Adrenal gland (tissue), 12 donors: ENCODE results near the gene WNT7A. TPM values are rescaled to one million over a fixed set of nuclear protein-coding genes. Genes with fewer than 3 reads are reported as not detected.

ENCODE experiments used
- DNase-seq, 7 donors: peaks; one replicate each; pipeline ENCODE4 v3.0.0-alpha.2; 2019 to 2020
- H3K27ac ChIP-seq, 5 donors: fragments of 200-600 bp; sonication (generic) in 4 of 5; 1 replicate in 3 of 5; 2 replicates in 2 of 5; pipeline versions ENCODE4 v1.5.1 to v1.8.0; 2016 to 2020; ENCODE audit warnings: mild to moderate bottlenecking in 1 of 5
- H3K27me3 ChIP-seq: fragments of 200-600 bp; 2 replicates; pipeline ENCODE4 v1.8.0; 2021
- H3K36me3 ChIP-seq, 2 donors: fragments of 200-600 bp; replicated peaks in 1 of 2; 1 replicate in 1 of 2; 2 replicates in 1 of 2; pipeline versions ENCODE4 v1.5.1 to v1.8.0; 2018 to 2022
- H3K4me1 ChIP-seq, 2 donors: fragments of 200-600 bp; replicated peaks in 1 of 2; 1 replicate in 1 of 2; 2 replicates in 1 of 2; pipeline versions ENCODE4 v1.5.1 to v1.8.0; 2018 to 2021
- H3K4me3 ChIP-seq, 4 donors: fragments of 200-600 bp; sonication (generic) in 3 of 4; one replicate each; pipeline ENCODE4 v1.5.1; 2016 to 2018
- H3K9me3 ChIP-seq, 3 donors: fragments of 200-600 bp; sonication (generic) in 1 of 3; replicated peaks in 1 of 3; 1 replicate in 2 of 3; 2 replicates in 1 of 3; pipeline versions ENCODE4 v1.5.1 to v1.8.0; 2016 to 2021
- POLR2A ChIP-seq, 2 donors: fragments of 450-650 bp; IDR thresholded peaks; one replicate each; pipeline ENCODE4 v1.6.1; 2017; ENCODE audit warnings: antibody characterized with exemption in 2 of 2, mild to moderate bottlenecking in 2 of 2, moderate library complexity in 1 of 2
- WGBS, 4 donors: extraction: QIAGEN DNeasy Blood & Tissue Kit in 2 of 4; methylation state at CpG; one replicate each; pipeline versions ENCODE4 v1.1.5 to v1.1.7; 2013 to 2017; 5-methylcytosine and 5-hydroxymethylcytosine counted together
- intact Hi-C, 2 donors: fragments of 100-400 bp; cut with DNase I; formaldehyde crosslinking; loops; one replicate each; pipeline versions ENCODE4 v1.14.1 to v1.15.0; 2022 to 2023
- polyA plus RNA-seq, 3 donors: library from polyadenylated mRNA; stranded (reverse); fragments of 200-250 nt in 2 of 3; fragments of 350-450 nt in 1 of 3; fragmentation: Illumina TruSeq in 1 of 3; extraction: RNeasy Lipid Tissue Mini Kit (QIAGEN cat#74804) in 1 of 3; gene quantifications; one replicate each; pipeline ENCODE4 v1.2.3, GENCODE V29; 2013 to 2014
- total RNA-seq, 9 donors: library from RNA; depleted of rRNA in 4 of 9; stranded (reverse); fragments of >200 nt in 4 of 9; fragments of 120-200 nt in 1 of 9; fragmentation: NEBNext Ultra II Directional in 1 of 9; extraction: Animal tissue kit (Norgen Biotek cat#: 25700) in 1 of 9; gene quantifications; one replicate each; pipeline versions ENCODE4 v1.1.0 to v1.2.4, GENCODE V29; 2013 to 2023
- TF ChIP-seq, protein P1 (sequence below), 6 experiments: fragments of 450-650 bp in 4 of 6; fragments of 200-600 bp in 2 of 6; sonication (generic) in 1 of 6; IDR thresholded peaks; 1 replicate in 5 of 6; 2 replicates in 1 of 6; pipeline versions ENCODE4 v1.5.1 to v1.8.0; 2016 to 2021; ENCODE audit warnings: antibody characterized with exemption in 6 of 6, mild to moderate bottlenecking in 2 of 6, moderate library complexity in 1 of 6
- donor health status: healthy with polysubstance abuse.
- donor health status: Bipolar disorder and iron deficiency.
- donor health status: DM: yes; HTN: yes; CAD: no.
- donor health status: DM: no; HTN: no; CAD: no.
- donor health status: DM: no; HTN: no; CAD: no.
- donor health status: DM: yes; HTN: yes; CAD: no.

WNT7A gene
- total and polyA plus RNA-seq, 12 donors = under 0.01 TPM; not detected in 11

DNA sequence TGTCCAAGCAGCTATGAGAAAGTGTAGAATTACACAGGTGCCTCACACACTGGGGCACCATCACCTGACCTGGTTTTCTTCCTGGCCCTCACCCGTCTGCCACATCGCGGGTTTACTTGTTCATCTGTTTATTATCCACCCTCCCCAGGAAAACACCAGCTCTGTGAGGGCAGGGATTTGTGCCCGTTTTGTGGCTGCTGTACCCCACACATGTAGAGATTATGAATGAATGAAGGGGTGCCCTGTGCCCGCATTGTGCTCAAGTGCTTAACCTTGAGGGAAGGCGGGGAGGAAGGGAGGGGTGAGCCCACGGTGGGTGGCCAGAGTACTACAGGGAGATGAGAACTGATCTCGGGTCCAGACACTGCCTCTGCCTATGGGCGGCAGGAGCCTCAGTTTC, 108.4 kb downstream of the WNT7A start:
- H3K27ac ChIP-seq = no peak overlapping the region
- H3K36me3 ChIP-seq = no peaks in the 10 kb centered on the region
- intact Hi-C loops = no loop called here
- DNase-seq = peak in 1 of 7 donors; percentile 14
- no peaks in the 10 kb centered on the region for H3K27me3 ChIP-seq
- no peak overlapping the region for H3K4me3 ChIP-seq
- no peaks in the 10 kb centered on the region for H3K9me3 ChIP-seq
- TF ChIP-seq POLR2A (IDR thresholded peaks at IDR 0.05) = no peak
- TF ChIP-seq, protein P1, sequence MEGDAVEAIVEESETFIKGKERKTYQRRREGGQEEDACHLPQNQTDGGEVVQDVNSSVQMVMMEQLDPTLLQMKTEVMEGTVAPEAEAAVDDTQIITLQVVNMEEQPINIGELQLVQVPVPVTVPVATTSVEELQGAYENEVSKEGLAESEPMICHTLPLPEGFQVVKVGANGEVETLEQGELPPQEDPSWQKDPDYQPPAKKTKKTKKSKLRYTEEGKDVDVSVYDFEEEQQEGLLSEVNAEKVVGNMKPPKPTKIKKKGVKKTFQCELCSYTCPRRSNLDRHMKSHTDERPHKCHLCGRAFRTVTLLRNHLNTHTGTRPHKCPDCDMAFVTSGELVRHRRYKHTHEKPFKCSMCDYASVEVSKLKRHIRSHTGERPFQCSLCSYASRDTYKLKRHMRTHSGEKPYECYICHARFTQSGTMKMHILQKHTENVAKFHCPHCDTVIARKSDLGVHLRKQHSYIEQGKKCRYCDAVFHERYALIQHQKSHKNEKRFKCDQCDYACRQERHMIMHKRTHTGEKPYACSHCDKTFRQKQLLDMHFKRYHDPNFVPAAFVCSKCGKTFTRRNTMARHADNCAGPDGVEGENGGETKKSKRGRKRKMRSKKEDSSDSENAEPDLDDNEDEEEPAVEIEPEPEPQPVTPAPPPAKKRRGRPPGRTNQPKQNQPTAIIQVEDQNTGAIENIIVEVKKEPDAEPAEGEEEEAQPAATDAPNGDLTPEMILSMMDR (IDR thresholded peaks at IDR 0.05) = no peak
- no peaks in the 10 kb centered on the region for H3K4me1 ChIP-seq
- WGBS, 4 donors = 71 to 76% (median 71%) methylated on average over 9 of the region's 9 CpGs

DNA sequence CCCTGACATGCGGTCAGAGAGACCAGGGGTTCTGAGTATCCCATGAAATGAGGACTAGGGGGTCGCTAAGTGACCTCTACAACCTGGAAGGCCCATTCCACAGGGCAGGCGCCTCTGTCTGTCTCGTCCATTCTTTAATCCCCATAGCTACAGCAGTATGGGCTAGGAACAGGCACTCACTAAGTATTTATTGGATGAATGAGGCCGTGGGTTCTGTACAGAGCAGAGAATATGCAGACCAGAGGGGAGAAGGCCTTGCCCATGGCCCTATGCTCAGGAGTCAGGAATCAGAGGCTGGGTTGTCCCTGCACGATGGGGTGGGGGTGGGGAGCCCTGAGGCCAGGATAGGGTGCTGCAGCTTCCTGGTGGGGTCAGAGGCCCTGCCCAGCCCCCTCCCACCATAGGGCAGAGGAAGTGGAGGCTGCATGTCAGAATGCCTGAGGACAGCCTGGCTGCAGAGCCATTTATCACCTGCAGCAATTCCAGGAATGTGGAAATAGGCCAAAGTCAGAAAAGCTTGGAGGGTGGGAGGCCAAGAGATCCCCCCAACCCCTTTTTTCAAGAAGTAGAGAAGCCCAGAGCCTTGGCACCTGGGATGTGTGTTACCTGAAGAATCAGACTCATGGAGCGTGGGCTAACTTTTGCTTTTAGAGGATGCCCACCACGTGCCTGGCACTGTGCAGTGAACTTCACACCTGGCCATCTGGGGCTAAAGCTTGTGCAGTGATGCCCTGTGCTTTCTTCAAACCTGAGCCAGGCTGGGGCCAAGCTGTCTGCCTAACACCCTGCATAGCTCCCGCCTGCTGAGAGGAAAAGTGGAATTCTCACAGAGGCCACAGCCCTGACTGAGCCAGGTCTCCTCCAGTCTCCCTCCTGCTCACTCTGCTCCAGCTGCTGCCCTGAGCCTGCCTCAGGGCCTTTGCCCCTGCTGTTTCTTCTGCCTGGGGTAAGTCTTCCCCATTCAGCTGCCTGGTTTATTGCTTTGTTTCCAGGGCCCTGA, 109.4 kb downstream of the WNT7A start:
- Histone ChIP-seq H3K36me3 (no peaks in the 10 kb centered on the region), H3K4me3 (no peak overlapping the region), H3K9me3 (no peaks in the 10 kb centered on the region), H3K27ac (no peak overlapping the region), H3K4me1 (no peaks in the 10 kb centered on the region), H3K27me3 (no peaks in the 10 kb centered on the region)
- TF ChIP-seq POLR2A (IDR thresholded peaks at IDR 0.05) = no peak
- DNase-seq = peak in 1 of 7 donors; percentile 14
- intact Hi-C loops = no loop called here
- 68 to 81% (median 77%) methylated on average over 8 to 9 of the region's 9 CpGs for WGBS, 4 donors

DNA sequence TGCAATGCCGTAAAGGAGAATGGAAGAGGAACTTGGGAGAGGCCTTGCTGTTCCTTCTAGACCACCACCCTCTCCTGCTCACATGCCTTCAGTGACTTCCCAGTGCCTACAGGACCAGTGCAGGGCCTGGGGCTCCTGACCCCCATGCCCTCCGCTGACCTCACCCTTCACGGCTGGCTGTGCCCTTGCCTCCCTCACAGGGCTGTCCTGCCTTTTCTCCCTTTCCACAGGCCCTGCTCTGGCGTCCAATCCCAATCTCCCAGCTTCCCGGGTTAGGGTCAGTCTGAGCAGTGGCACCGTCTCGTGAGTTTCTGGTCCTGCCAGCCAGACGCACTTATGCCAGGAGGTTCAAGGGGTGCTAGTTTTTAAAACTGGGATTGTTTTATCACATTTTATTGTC, 110.4 kb downstream of the WNT7A start:
- WGBS, 4 donors = 81 to 89% (median 87%) methylated on average over 8 of the region's 8 CpGs
- no peak overlapping the region for H3K27ac ChIP-seq
- H3K27me3 ChIP-seq = no peaks in the 10 kb centered on the region
- intact Hi-C loops = no loop called here
- H3K4me1 ChIP-seq = no peaks in the 10 kb centered on the region
- peak in 1 of 7 donors; percentile 6 for DNase-seq
- no peaks in the 10 kb centered on the region for H3K9me3 ChIP-seq
- no peak for TF ChIP-seq POLR2A (IDR thresholded peaks at IDR 0.05)
- TF ChIP-seq, protein P1 (IDR thresholded peaks at IDR 0.05) = no peak
- no peaks in the 10 kb centered on the region for H3K36me3 ChIP-seq
- H3K4me3 ChIP-seq = no peak overlapping the region

DNA sequence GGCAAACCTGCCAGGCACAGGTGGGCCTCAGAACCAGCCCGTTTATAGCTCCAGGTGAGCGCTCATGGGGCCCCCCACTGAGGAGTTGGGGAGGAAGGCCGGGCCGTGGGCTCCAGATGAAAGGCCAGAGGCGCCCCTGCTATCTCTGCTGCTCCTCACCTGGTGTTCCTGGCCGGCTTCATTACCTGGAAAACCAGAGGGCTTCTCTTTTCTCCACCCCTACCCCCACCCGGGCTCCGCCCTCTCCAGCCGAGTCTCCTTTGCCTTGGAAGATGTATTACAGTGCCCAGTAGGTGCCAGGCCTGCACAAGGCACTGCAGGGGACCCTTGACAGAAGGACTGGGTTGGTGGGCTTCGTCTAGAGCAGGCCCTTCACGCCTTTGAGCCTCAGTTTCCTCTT, 111.4 kb downstream of the WNT7A start:
- Histone ChIP-seq H3K27ac (no peak overlapping the region), H3K4me1 (no peaks in the 10 kb centered on the region), H3K4me3 (no peak overlapping the region), H3K9me3 (no peaks in the 10 kb centered on the region), H3K36me3 (no peaks in the 10 kb centered on the region), H3K27me3 (no peaks in the 10 kb centered on the region)
- intact Hi-C loops = no loop called here
- no peak for DNase-seq
- 78 to 88% (median 84%) methylated on average over 8 to 11 of the region's 11 CpGs for WGBS, 4 donors
- TF ChIP-seq, protein P1 (IDR thresholded peaks at IDR 0.05) = no peak
- no peak for TF ChIP-seq POLR2A (IDR thresholded peaks at IDR 0.05)
